HAP-1 (cell line): ENCODE measurements around the gene ORC2.
"Not testable (repeated sequence)": the region's sequence is repeated elsewhere in the genome, so short reads cannot be mapped to it uniquely, and the experiment has no call there.

Experiments used
- DNase-seq, 2 experiments: peaks; one replicate each; pipeline ENCODE4 v3.0.0-alpha.2; 2016 to 2020; ENCODE audit warnings: low spot score in 2 of 2
- H3K27me3 ChIP-seq: fragments of 250-450 bp; sonication (Bioruptor Pico); 2 replicates; pipeline ENCODE4 v1.5.1; 2020; ENCODE audit warnings: low read depth, mild to moderate bottlenecking, moderate library complexity
- H3K36me3 ChIP-seq: fragments of 250-450 bp; sonication (Bioruptor Pico); replicated peaks from 2 replicates; pipeline ENCODE4 v1.5.1; 2020; ENCODE audit warnings: mild to moderate bottlenecking
- H3K4me1 ChIP-seq: fragments of 250-450 bp; sonication (Bioruptor Pico); 2 replicates; pipeline ENCODE4 v1.5.1; 2020; ENCODE audit warnings: mild to moderate bottlenecking
- H3K4me3 ChIP-seq: fragments of 250-450 bp; sonication (Bioruptor Pico); 2 replicates; pipeline ENCODE4 v1.5.1; 2020; ENCODE audit warnings: mild to moderate bottlenecking, moderate library complexity
- H3K9me3 ChIP-seq: fragments of 250-450 bp; sonication (Bioruptor Pico); 2 replicates; pipeline ENCODE4 v1.5.1; 2020; ENCODE audit warnings: mild to moderate bottlenecking, moderate library complexity
- in situ Hi-C: fragments of 300-500 bp; cut with MboI; formaldehyde crosslinking; loops from 3 replicates; pipeline ENCODE4 v1.14.3; 2020; ENCODE audit warnings: low sequenced_read_pairs, inconsistent platforms, mixed read lengths

The ORC2 gene

GRCh38 chr2:200963124-200963917 lies at the start of gene ORC2:
TSS of gene ORC2 (minus strand) at chr2:200963660. CDS start at chr2:200958123, 5,537 bp downstream.
- peak; percentile 91 to 96 for DNase-seq
- in situ Hi-C loops, result no loop called here
- peaks cover 8% of the 10 kb centered on the region for H3K36me3 ChIP-seq
- H3K4me1 ChIP-seq, result peaks cover 26% of the 10 kb centered on the region
- peak within 1 kb of the TSS; percentile 95 for H3K4me3 ChIP-seq
- no peaks in the 10 kb centered on the region for H3K27me3 ChIP-seq
- no peaks in the 10 kb centered on the region for H3K9me3 ChIP-seq

GRCh38 chr2:201008296-201008829 lies 44.9 kb upstream of the ORC2 start:
- Histone ChIP-seq H3K9me3 (no peaks in the 10 kb centered on the region), H3K27me3 (no peaks in the 10 kb centered on the region), H3K4me3 (no peak overlapping the region), H3K4me1 (no peaks in the 10 kb centered on the region), H3K36me3 (peaks cover 12% of the 10 kb centered on the region; the same call in 1 of the 2 replicates)
- DNase-seq, result no peak
- in situ Hi-C loops, result no loop called here

GRCh38 chr2:201007584-201007998 lies 44.1 kb upstream of the ORC2 start:
- H3K36me3 ChIP-seq, result peaks cover 12% of the 10 kb centered on the region; the same call in 1 of the 2 replicates
- in situ Hi-C loops, result no loop called here
- DNase-seq, result no peak
- no peaks in the 10 kb centered on the region for H3K27me3 ChIP-seq
- H3K4me1 ChIP-seq, result no peaks in the 10 kb centered on the region
- no peak overlapping the region for H3K4me3 ChIP-seq
- no peaks in the 10 kb centered on the region for H3K9me3 ChIP-seq

GRCh38 chr2:201006704-201007103 lies 43.2 kb upstream of the ORC2 start:
- H3K36me3 ChIP-seq, result peaks cover 10% of the 10 kb centered on the region; the same call in 1 of the 2 replicates
- no peak for DNase-seq
- in situ Hi-C loops, result no loop called here
- no peaks in the 10 kb centered on the region for H3K27me3 ChIP-seq
- no peaks in the 10 kb centered on the region for H3K9me3 ChIP-seq
- H3K4me1 ChIP-seq, result no peaks in the 10 kb centered on the region
- H3K4me3 ChIP-seq, result no peak overlapping the region

- Histone ChIP-seq H3K27me3 (no peaks in the 10 kb centered on the region), H3K36me3 (peaks cover 10% of the 10 kb centered on the region; the same call in 1 of the 2 replicates), H3K4me1 (no peaks in the 10 kb centered on the region), H3K4me3 (no peak overlapping the region), H3K9me3 (no peaks in the 10 kb centered on the region)
- no peak for DNase-seq
- in situ Hi-C loops, result no loop called here
Observed at GRCh38 chr2:201004370-201004769, 40.9 kb upstream of the ORC2 start.

GRCh38 chr2:200993097-200993496 lies 29.6 kb upstream of the ORC2 start:
- H3K4me1 ChIP-seq, result peaks cover 3% of the 10 kb centered on the region; the same call in 1 of the 2 replicates
- H3K4me3 ChIP-seq, result no peak overlapping the region
- in situ Hi-C loops, result no loop called here
- H3K36me3 ChIP-seq, result peaks cover 19% of the 10 kb centered on the region
- no peaks in the 10 kb centered on the region for H3K9me3 ChIP-seq
- no peak for DNase-seq
- no peaks in the 10 kb centered on the region for H3K27me3 ChIP-seq

- Histone ChIP-seq H3K4me3 (no peak overlapping the region), H3K4me1 (peaks cover 3% of the 10 kb centered on the region; the same call in 1 of the 2 replicates), H3K9me3 (no peaks in the 10 kb centered on the region), H3K36me3 (peaks cover 16% of the 10 kb centered on the region; the same call in 1 of the 2 replicates), H3K27me3 (no peaks in the 10 kb centered on the region)
- no peak for DNase-seq
- in situ Hi-C loops, result no loop called here
Observed at GRCh38 chr2:200987137-200987536, 23.7 kb upstream of the ORC2 start.

- peaks cover 3% of the 10 kb centered on the region; the same call in 1 of the 2 replicates for H3K4me1 ChIP-seq
- no peak overlapping the region for H3K4me3 ChIP-seq
- no peaks in the 10 kb centered on the region for H3K27me3 ChIP-seq
- H3K36me3 ChIP-seq, result peaks cover 16% of the 10 kb centered on the region; the same call in 1 of the 2 replicates
- no peaks in the 10 kb centered on the region for H3K9me3 ChIP-seq
- DNase-seq, result no peak
- in situ Hi-C loops, result no loop called here
Observed at GRCh38 chr2:200985799-200986198, 22.3 kb upstream of the ORC2 start.

GRCh38 chr2:200976710-200977109 lies 13.2 kb upstream of the ORC2 start:
- in situ Hi-C loops, result no loop called here
- Histone ChIP-seq H3K4me1 (no peaks in the 10 kb centered on the region; the same call in 1 of the 2 replicates), H3K9me3 (no peaks in the 10 kb centered on the region), H3K36me3 (peaks cover 8% of the 10 kb centered on the region), H3K4me3 (no peak overlapping the region), H3K27me3 (no peaks in the 10 kb centered on the region)
- DNase-seq, result no peak

GRCh38 chr2:200975672-200976071 lies 12.2 kb upstream of the ORC2 start:
- Histone ChIP-seq H3K4me3 (no peak overlapping the region), H3K27me3 (no peaks in the 10 kb centered on the region), H3K4me1 (no peaks in the 10 kb centered on the region; the same call in 1 of the 2 replicates), H3K9me3 (no peaks in the 10 kb centered on the region), H3K36me3 (peaks cover 5% of the 10 kb centered on the region)
- in situ Hi-C loops, result no loop called here
- DNase-seq, result no peak

- H3K4me3 ChIP-seq, DNase-seq, H3K27me3 ChIP-seq, H3K36me3 ChIP-seq, H3K9me3 ChIP-seq, in situ Hi-C loops: not testable (repeated sequence)
- peaks cover 15% of the 10 kb centered on the region for H3K4me1 ChIP-seq
Observed at GRCh38 chr2:200970057-200970456, 6.6 kb upstream of the ORC2 start.

GRCh38 chr2:200968735-200969134 lies 5.3 kb upstream of the ORC2 start:
- no peak for DNase-seq
- Histone ChIP-seq H3K4me3 (no peak overlapping the region), H3K27me3 (no peaks in the 10 kb centered on the region), H3K9me3 (no peaks in the 10 kb centered on the region), H3K36me3 (peaks cover 5% of the 10 kb centered on the region; the same call in 1 of the 2 replicates), H3K4me1 (peaks cover 23% of the 10 kb centered on the region)
- in situ Hi-C loops, result no loop called here

GRCh38 chr2:200968162-200968561 lies 4.7 kb upstream of the ORC2 start:
- H3K36me3 ChIP-seq, result peaks cover 5% of the 10 kb centered on the region; the same call in 1 of the 2 replicates
- peak in 1 of 2 experiments; percentile 18 for DNase-seq
- no peaks in the 10 kb centered on the region for H3K9me3 ChIP-seq
- no peaks in the 10 kb centered on the region for H3K27me3 ChIP-seq
- in situ Hi-C loops, result no loop called here
- H3K4me1 ChIP-seq, result peaks cover 23% of the 10 kb centered on the region
- H3K4me3 ChIP-seq, result no peak overlapping the region

GRCh38 chr2:200966770-200967169 lies 3.3 kb upstream of the ORC2 start:
- Histone ChIP-seq H3K9me3 (no peaks in the 10 kb centered on the region), H3K27me3 (no peaks in the 10 kb centered on the region), H3K36me3 (peaks cover 8% of the 10 kb centered on the region; the same call in 1 of the 2 replicates), H3K4me1 (peaks cover 29% of the 10 kb centered on the region), H3K4me3 (no peak overlapping the region)
- in situ Hi-C loops, result no loop called here
- DNase-seq, result peak in 1 of 2 experiments; percentile 6
